Measurements from ENCODE around the gene CCN5.

Gene CCN5

GRCh38 chr20:44756956-44757355 lies 41.8 kb downstream of the CCN5 start:
- H3K27ac ChIP-seq (ENCODE audit: low read length): no peak overlapping the region
- no peak for TF ChIP-seq CTCF (IDR thresholded peaks at IDR 0.05; ENCODE audit: low read depth, low read length)
- no peak for TF ChIP-seq EZH2phosphoT487 (IDR thresholded peaks at IDR 0.05; ENCODE audit: low read depth)
- no peak overlapping the region for H3K9ac ChIP-seq (ENCODE audit: low read length)
- no peaks in the 10 kb centered on the region for H3K9me3 ChIP-seq (ENCODE audit: insufficient read depth, low read length)
- no peaks in the 10 kb centered on the region for H3K79me2 ChIP-seq (ENCODE audit: low read length)
- no peak overlapping the region for H3K4me2 ChIP-seq (ENCODE audit: low read length)
- no peaks in the 10 kb centered on the region for H4K20me1 ChIP-seq (ENCODE audit: insufficient read depth, low read length)
- no peaks in the 10 kb centered on the region for H3K4me1 ChIP-seq (ENCODE audit: low read length)
- no peak overlapping the region for H3K4me3 ChIP-seq (ENCODE audit: low read length)
- H3K27me3 ChIP-seq (ENCODE audit: low read depth, low read length): peaks cover 9% of the 10 kb centered on the region
- H3K36me3 ChIP-seq (replicated peaks; ENCODE audit: low read depth, low read length): no peaks in the 10 kb centered on the region
- H2AFZ ChIP-seq (ENCODE audit: low read depth, low read length): no peak overlapping the region

GRCh38 chr20:44758247-44759101 lies 43.3 kb downstream of the CCN5 start:
- Histone ChIP-seq H3K9ac (ENCODE audit: low read length) (no peak overlapping the region), H3K4me3 (ENCODE audit: low read length) (no peak overlapping the region), H3K36me3 (replicated peaks; ENCODE audit: low read depth, low read length) (no peaks in the 10 kb centered on the region), H4K20me1 (ENCODE audit: insufficient read depth, low read length) (no peaks in the 10 kb centered on the region), H3K27me3 (ENCODE audit: low read depth, low read length) (peaks cover 9% of the 10 kb centered on the region), H2AFZ (ENCODE audit: low read depth, low read length) (no peak overlapping the region), H3K79me2 (ENCODE audit: low read length) (no peaks in the 10 kb centered on the region), H3K27ac (ENCODE audit: low read length) (no peak overlapping the region), H3K4me1 (ENCODE audit: low read length) (no peaks in the 10 kb centered on the region), H3K4me2 (ENCODE audit: low read length) (no peak overlapping the region), H3K9me3 (ENCODE audit: insufficient read depth, low read length) (no peaks in the 10 kb centered on the region)
- no peak for TF ChIP-seq CTCF (IDR thresholded peaks at IDR 0.05; ENCODE audit: low read depth, low read length)
- TF ChIP-seq EZH2phosphoT487 (IDR thresholded peaks at IDR 0.05; ENCODE audit: low read depth): no peak

GRCh38 chr20:44759595-44759994 lies 44.4 kb downstream of the CCN5 start:
- no peaks in the 10 kb centered on the region for H3K36me3 ChIP-seq (replicated peaks; ENCODE audit: low read depth, low read length)
- H3K9me3 ChIP-seq (ENCODE audit: insufficient read depth, low read length): no peaks in the 10 kb centered on the region
- H3K27ac ChIP-seq (ENCODE audit: low read length): no peak overlapping the region
- H3K9ac ChIP-seq (ENCODE audit: low read length): no peak overlapping the region
- H3K4me3 ChIP-seq (ENCODE audit: low read length): no peak overlapping the region
- H2AFZ ChIP-seq (ENCODE audit: low read depth, low read length): no peak overlapping the region
- H3K27me3 ChIP-seq (ENCODE audit: low read depth, low read length): peaks cover 17% of the 10 kb centered on the region
- no peaks in the 10 kb centered on the region for H4K20me1 ChIP-seq (ENCODE audit: insufficient read depth, low read length)
- no peak for TF ChIP-seq CTCF (IDR thresholded peaks at IDR 0.05; ENCODE audit: low read depth, low read length)
- H3K79me2 ChIP-seq (ENCODE audit: low read length): no peaks in the 10 kb centered on the region
- no peak overlapping the region for H3K4me2 ChIP-seq (ENCODE audit: low read length)
- no peaks in the 10 kb centered on the region for H3K4me1 ChIP-seq (ENCODE audit: low read length)

GRCh38 chr20:44761423-44761822 lies 46.3 kb downstream of the CCN5 start:
- no peaks in the 10 kb centered on the region for H3K4me1 ChIP-seq (ENCODE audit: low read length)
- TF ChIP-seq CTCF (IDR thresholded peaks at IDR 0.05; ENCODE audit: low read depth, low read length) (no peak), EZH2phosphoT487 (IDR thresholded peaks at IDR 0.05; ENCODE audit: low read depth) (no peak)

More at GRCh38 chr20:44761423-44761822, 46.3 kb downstream of the CCN5 start:
- Histone ChIP-seq H3K9ac (ENCODE audit: low read length) (no peak overlapping the region), H3K27me3 (ENCODE audit: low read depth, low read length) (peaks cover 36% of the 10 kb centered on the region), H3K9me3 (ENCODE audit: insufficient read depth, low read length) (no peaks in the 10 kb centered on the region), H2AFZ (ENCODE audit: low read depth, low read length) (no peak overlapping the region), H3K4me2 (ENCODE audit: low read length) (no peak overlapping the region), H4K20me1 (ENCODE audit: insufficient read depth, low read length) (no peaks in the 10 kb centered on the region), H3K27ac (ENCODE audit: low read length) (no peak overlapping the region), H3K4me3 (ENCODE audit: low read length) (no peak overlapping the region), H3K36me3 (replicated peaks; ENCODE audit: low read depth, low read length) (no peaks in the 10 kb centered on the region), H3K79me2 (ENCODE audit: low read length) (no peaks in the 10 kb centered on the region)

All from OCI-LY3 (cell line).